HG03354 (cell line): Measurements from ENCODE around the gene PPP2R5E.
"Not testable (repeated sequence)": the region's sequence is repeated elsewhere in the genome, so short reads cannot be mapped to it uniquely, and the experiment has no call there.

ENCODE experiments used
- ATAC-seq: cut with Tn5 transposase; IDR thresholded peaks from one replicate; pipeline ENCODE4 v1.9.1; 2021; ENCODE audit warnings: mild to moderate bottlenecking; ENCODE audit not compliant: unreplicated experiment, poor library complexity, severe bottlenecking

PPP2R5E gene

GRCh38 chr14:63394432-63394831 is 148.7 kb downstream of the PPP2R5E start:
- ATAC-seq = no peak

GRCh38 chr14:63393012-63393411 is 150.2 kb downstream of the PPP2R5E start:
- no peak for ATAC-seq

GRCh38 chr14:63392236-63392635 is 150.9 kb downstream of the PPP2R5E start:
- ATAC-seq = no peak

- ATAC-seq = peak; percentile 87
Measured at GRCh38 chr14:63388766-63389431, 154.3 kb downstream of the PPP2R5E start.

- no peak for ATAC-seq
Measured at GRCh38 chr14:63387711-63388110, 155.5 kb downstream of the PPP2R5E start.

- ATAC-seq = peak; percentile 74
Measured at GRCh38 chr14:63383776-63384367, 159.3 kb downstream of the PPP2R5E start.

GRCh38 chr14:63378444-63378843 is 164.7 kb downstream of the PPP2R5E start:
- no peak for ATAC-seq

- ATAC-seq = no peak
Measured at GRCh38 chr14:63375769-63376168, 167.4 kb downstream of the PPP2R5E start.

- ATAC-seq = not testable (repeated sequence)
Measured at GRCh38 chr14:63371613-63372012, 171.6 kb downstream of the PPP2R5E start.

GRCh38 chr14:63371033-63371432 is 172.1 kb downstream of the PPP2R5E start:
- no peak for ATAC-seq

GRCh38 chr14:63367742-63368364 is 175.3 kb downstream of the PPP2R5E start:
- no peak for ATAC-seq

GRCh38 chr14:63362389-63362819 is 180.8 kb downstream of the PPP2R5E start:
- ATAC-seq = no peak

- no peak for ATAC-seq
Measured at GRCh38 chr14:63361790-63362189, 181.4 kb downstream of the PPP2R5E start.

- no peak for ATAC-seq
Measured at GRCh38 chr14:63357841-63358240, 185.3 kb downstream of the PPP2R5E start.

GRCh38 chr14:63345826-63346225 is 197.4 kb downstream of the PPP2R5E start:
- no peak for ATAC-seq

GRCh38 chr14:63344336-63344735 is 198.8 kb downstream of the PPP2R5E start:
- no peak for ATAC-seq

GRCh38 chr14:63343878-63344277 is 199.3 kb downstream of the PPP2R5E start:
- ATAC-seq = no peak

- ATAC-seq = no peak
Measured at GRCh38 chr14:63342371-63342770, 200.8 kb downstream of the PPP2R5E start.

- ATAC-seq = no peak
Measured at GRCh38 chr14:63328787-63329737, 214.1 kb downstream of the PPP2R5E start.

- ATAC-seq = no peak
Measured at GRCh38 chr14:63326840-63327239, 216.3 kb downstream of the PPP2R5E start.
